HG03342 (cell line): ENCODE data around the gene COQ10B.
"Not testable (repeated sequence)": the region's sequence is repeated elsewhere in the genome, so short reads cannot be mapped to it uniquely, and the experiment has no call there.

Experiments
- ATAC-seq: cut with Tn5 transposase; IDR thresholded peaks from one replicate; pipeline ENCODE4 v1.9.1; 2021; ENCODE audit warnings: mild to moderate bottlenecking, moderate library complexity; ENCODE audit not compliant: unreplicated experiment

The COQ10B gene

GRCh38 chr2:197450465-197450864 is 2.9 kb upstream of the COQ10B start:
- ATAC-seq: no peak

DNA sequence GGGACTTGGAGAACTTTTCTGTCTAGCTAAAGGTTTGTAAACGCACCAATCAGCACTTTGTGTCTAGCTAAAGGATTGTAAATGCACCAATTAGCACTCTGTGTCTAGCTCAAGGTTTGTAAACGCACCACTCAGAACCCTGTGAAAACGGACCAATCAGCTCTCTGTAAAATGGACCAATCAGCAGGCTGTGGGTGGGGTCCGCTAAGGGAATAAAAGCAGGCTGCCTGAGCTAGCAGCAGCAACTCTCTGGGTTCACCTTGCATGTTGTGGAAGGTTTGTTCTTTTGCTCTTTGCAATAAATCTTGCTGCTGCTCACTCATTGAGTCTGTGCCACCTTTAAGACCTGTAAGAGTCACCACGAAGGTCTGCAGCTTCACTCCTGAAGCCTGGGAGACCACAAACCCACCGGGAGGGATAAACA is 2.4 kb upstream of the COQ10B start:
- not testable (repeated sequence) for ATAC-seq

DNA sequence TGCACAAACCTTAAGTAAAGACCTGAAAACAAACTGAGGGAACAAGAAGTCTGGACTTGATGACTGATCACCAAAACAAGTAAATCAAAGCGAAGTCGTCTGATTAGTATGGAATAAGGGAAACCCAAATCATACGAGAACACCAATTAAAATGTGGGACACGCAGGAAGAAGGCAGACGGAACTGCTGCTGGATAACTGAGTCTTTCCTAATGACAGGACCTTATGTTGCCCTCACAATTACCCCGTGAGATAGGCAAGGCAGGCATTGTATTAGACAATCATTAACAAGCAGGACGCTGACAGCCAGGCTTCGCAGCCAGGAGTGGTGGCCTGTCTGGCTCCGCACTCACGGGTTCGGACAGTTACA is 614 bp upstream of the COQ10B start:
- no peak for ATAC-seq

- ATAC-seq: peak; percentile 32
These were observed 604 bp downstream of the COQ10B start for GRCh38 chr2:197453914-197454398.

DNA sequence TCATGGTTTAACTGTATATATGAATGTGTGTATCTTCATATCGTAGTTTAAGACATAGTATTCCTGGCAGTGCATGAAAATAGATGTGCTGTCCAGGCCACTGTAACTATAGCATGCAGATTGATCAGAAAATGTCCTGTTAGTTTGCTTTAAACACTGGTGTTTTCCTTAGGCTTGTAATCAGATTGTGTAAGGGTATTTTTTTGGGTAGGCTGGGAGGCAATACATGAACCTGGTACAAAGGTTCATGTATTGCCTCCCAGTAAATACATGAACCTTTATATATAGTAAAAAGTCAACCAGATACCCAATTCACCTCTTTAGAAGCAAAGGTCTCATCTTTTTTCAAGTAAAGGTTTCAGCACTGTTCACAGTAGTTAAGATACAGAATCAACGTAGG is 1.6 kb downstream of the COQ10B start:
- no peak for ATAC-seq

DNA sequence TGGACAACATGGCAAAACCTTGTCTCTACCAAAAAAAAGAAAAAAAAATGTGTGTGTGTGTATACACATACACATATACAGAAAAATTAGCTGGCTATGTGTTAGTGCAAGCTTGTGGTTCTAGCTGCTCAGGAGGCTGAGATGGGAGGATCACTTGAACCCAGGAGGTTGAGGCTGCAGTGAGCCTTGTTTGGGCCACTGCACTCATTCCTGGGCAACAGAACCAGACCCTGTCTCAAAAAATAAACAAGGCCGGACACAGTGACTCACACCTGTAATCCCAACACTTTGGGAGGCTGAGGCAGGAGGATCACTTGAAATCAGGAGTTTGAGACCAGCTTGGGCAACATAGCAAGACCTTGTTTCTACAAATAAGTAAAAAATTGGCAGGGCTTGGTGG is 2.1 kb downstream of the COQ10B start:
- no peak for ATAC-seq

DNA sequence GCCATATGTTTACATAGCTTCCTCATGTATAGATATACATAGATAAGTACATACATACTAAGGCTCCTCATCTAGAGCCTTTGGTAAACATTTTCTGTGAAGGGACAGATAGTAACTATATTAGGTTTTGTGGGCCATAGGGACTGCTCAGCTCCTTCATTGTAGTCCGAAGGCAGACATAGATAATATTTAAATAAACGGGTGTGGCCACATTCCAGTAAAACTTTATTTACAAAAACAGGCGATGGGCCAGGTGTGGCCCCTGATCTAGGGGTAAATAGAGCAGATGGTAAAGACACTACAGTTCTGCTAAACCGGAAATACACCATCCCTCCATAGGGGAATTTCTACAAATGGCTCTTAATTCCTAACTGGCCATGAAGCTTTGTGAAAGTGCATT is 7.3 kb downstream of the COQ10B start:
- no peak for ATAC-seq

GRCh38 chr2:197461057-197461456 is 7.7 kb downstream of the COQ10B start:
- no peak for ATAC-seq

- no peak for ATAC-seq
These were observed 10.8 kb downstream of the COQ10B start for GRCh38 chr2:197464175-197464574.

GRCh38 chr2:197472166-197472565 is 18.8 kb downstream of the COQ10B start:
- no peak for ATAC-seq

DNA sequence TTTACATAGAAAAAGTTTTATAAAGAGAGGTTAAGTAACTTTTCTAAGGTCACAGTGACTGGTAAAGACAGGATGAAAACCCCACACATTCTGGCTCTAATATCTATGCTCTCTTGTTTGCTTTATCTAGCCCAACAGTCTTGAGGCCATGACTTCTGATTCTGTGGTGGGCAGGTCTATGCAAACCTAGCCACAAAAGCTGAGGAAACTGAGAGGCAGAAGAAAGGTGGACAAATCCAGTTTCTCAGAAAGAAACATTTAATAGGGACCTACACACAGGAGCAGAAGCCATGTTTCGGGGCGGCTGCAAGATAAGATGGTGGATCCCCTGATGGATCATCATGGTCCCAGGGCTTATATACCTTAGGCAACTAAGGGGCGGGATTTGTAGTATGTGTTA is 24.4 kb downstream of the COQ10B start:
- ATAC-seq: no peak

- ATAC-seq: no peak
These were observed 27.0 kb downstream of the COQ10B start for GRCh38 chr2:197480165-197481036.

DNA sequence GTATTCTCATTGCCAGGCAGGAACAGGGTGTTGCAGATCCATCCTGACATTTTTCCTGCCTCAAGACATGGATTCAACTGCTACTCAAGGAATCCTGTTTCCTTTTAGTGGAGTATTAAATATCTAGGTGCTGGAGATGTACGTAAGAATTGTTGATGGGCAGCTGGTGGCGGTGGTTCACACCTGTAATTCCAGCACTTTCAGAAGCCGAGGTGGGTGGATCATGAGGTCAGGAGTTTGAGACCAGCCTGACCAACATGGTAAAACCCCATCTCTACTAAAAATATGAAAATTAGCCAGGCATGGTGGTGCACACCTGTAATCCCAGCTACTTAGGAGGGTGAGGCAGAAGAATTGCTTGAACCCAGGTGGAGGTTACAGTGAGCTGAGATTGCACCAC is 30.9 kb downstream of the COQ10B start:
- not testable (repeated sequence) for ATAC-seq

DNA sequence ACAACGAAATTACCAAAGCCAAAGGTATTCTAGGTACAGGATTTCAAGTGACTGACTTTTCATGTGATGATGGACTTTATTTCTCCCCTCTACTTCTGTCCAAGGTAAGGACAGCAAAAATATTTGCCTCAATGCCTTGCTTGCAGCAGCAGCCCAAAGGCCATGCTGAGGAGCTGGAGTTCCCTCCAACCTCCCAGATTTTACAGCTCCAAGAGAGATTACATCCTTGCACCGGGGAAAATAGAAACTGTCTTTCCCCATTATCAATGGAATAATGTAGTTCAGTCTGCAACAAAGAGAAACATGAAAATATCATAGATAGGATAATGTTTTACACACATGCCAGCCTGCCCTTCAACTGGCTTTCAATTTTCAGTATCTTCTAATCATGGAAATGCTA is 32.8 kb downstream of the COQ10B start:
- no peak for ATAC-seq

- no peak for ATAC-seq
These were observed 34.0 kb downstream of the COQ10B start for GRCh38 chr2:197487385-197487784.

- ATAC-seq: no peak
These were observed 42.2 kb downstream of the COQ10B start for GRCh38 chr2:197495433-197496134.

GRCh38 chr2:197496695-197497094 is 43.3 kb downstream of the COQ10B start:
- no peak for ATAC-seq

DNA sequence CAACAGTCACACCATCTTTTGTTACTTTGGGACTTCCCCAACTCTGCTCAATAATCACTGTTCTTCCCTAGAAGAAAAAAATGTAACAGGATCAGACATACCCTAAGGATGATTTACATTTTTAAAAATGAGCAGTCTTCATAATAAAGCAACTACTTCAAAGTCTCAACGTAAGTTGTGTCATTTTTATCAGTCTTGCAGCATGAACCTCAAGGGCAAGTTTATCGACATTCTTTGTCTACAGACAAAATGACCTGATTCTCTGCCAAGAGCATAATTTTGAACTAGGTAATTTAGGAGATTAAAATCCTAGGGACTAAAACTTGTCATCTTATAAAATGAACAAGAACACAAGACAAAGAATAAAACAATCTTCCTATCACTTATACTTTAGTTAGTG is 44.0 kb downstream of the COQ10B start:
- no peak for ATAC-seq

DNA sequence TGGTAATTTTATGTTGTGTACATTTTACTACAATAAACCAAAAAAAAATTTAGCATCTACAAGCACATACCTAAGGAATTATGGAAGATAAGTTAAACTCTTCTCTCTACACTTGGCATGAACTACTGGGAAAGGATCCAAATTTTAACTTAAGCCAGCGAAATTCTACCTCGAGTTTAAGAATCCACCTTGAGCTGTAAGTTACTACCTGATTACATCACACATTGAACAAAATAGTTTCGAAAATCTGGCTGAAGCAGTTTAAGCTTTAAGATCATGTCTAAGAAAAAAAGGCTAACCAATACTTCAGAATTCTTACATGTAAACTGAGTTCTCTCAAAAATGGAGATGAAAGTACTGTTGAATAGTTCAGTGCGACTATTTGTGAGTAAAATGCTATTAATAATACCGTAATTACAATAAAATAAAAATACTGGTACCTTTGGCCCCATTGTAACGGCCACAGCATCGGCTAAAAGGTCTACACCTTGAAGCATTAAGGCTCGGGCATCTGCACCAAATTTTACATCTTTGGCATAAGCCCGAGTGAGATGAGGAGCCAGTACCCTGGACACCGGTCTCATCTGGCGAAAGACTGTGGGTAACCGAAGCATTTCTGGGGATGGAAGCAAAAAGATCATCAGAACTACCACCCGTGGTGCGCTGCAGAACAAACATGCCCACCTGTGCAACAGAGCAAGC is 45.0 kb downstream of the COQ10B start:
- ATAC-seq: no peak

- ATAC-seq: peak; percentile 28
These were observed 45.7 kb downstream of the COQ10B start for GRCh38 chr2:197498937-197499593.
